Globus pallidus (tissue), 1 donor: ENCODE measurements around the gene ABHD17B.
"Not testable (repeated sequence)": the region's sequence is repeated elsewhere in the genome, so short reads cannot be mapped to it uniquely, and the experiment has no call there.

ENCODE experiments used
- DNase-seq: peaks from one replicate; pipeline ENCODE4 v3.0.0-alpha.2; 2015; ENCODE audit warnings: low spot score

Gene ABHD17B

DNA sequence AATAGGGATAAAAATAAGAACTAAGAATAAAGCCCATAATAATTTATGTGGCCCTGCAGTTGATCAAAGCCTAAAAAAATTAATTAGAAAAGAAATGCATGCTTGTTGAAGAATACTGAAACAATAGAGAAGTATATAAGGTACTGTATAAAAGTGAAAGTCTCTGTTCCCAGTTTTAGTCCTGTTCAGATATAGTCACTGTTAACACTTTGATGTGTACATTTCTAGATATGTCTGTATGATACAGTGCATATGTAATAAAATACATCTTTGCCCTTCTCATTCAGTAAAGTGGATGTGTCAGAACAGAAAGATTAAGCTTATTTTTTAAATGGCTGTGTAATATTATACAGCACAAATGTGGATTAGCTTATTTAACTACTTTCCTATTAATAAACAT lies 4.5 kb upstream of the ABHD17B start:
- DNase-seq = no peak

- no peak for DNase-seq
Observed at GRCh38 chr9:71911908-71912335, 929 bp upstream of the ABHD17B start.

- no peak for DNase-seq
Observed at GRCh38 chr9:71910650-71911060, 338 bp downstream of the ABHD17B start.

DNA sequence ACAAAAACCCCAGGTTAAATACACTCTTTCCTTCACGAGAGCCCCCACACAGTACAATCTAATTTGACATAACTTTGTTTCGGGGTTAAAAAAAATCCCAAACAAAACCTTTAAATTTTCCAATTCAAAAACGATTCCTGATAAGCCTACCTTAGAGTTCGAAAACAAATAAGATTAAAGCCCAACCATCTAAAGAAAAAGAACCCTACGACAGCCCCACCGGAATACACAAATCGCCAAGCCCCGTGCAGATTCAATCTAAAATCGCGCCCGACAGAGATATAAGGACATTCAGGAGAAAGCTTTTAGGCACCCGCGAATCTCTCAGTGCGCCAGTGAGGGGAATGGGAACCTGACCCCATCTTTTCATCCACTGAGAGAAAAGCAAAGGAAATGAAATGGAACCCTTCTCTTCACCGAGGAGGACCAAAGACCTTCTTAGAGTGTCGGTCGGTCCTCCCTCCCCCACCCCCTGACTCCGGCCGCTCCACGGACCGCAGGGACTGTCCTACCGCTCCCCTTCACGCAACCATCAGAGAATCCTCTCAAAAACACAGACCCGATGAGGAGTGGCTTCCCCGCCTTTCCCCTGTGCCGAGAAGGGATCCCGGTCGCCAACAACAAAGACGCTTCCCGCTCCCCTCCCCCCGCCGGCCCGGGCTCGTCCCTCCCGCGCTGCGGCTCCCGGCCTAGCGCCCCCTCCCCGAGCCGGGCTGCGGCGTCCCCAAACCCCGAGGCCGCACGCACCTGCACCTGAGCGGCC lies 925 bp downstream of the ABHD17B start:
- DNase-seq = peak; percentile 73

DNA sequence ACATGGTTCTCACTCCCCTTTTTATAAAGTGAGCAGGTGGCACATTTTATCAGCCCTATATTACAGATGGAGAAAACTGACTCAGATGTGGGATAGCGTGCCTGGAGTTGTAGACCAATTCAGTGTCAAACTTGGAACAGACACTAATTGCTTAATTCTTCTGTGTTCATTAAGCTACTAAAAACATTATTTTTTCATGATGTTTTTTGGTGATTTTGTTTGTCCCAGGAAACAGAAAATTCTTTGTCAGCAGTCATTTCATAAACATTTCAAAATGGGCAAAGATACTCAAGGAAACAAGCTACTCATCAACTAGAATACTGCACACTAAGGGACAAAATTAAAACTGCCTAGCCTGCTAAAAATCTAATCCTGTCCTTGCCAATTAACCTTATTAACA lies 2.2 kb downstream of the ABHD17B start:
- peak; percentile 28 for DNase-seq

DNA sequence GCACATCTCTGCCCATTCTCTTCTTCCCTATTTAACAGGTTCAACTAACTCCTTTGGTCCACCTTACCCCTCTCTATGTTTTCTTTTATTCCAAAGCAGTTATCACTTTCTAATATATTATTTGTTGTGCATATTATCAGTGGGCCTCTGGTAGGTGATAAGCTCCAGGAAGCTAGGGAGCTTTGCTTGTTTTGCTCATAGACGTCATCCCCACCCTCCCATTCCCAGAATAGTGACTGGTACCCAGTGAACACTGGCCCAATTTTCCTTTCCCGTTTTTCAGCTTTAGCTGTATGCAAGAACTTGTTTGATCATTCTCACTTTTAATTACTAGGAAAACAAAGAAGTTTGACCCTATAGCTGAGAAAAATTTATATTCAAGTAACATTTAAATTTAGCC lies 6.9 kb downstream of the ABHD17B start:
- no peak for DNase-seq

- no peak for DNase-seq
Observed at GRCh38 chr9:71901695-71902597, 9.0 kb downstream of the ABHD17B start.

- not testable (repeated sequence) for DNase-seq
Observed at GRCh38 chr9:71898756-71899155, 12.2 kb downstream of the ABHD17B start.

DNA sequence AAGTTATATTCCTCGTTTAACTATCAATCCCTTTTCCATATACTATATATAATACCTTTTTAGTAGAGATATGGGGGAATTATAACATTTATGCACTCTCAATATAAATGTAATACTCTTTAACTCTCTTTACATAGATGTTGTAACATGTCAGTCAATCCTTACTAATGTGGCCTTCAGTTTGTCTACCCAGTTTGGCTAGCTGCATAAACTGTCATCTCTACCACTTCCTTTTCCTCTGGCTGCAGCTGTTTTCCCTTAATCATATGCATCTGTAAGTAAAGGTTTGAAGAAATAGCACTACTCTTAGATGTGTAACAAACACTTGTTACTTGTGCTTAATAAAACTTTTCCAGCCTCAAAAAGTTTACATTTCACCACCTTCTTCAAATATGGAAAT lies 13.4 kb downstream of the ABHD17B start:
- no peak for DNase-seq

- no peak for DNase-seq
Observed at GRCh38 chr9:71896761-71897160, 14.2 kb downstream of the ABHD17B start.

- DNase-seq = no peak
Observed at GRCh38 chr9:71895955-71896354, 15.0 kb downstream of the ABHD17B start.

- no peak for DNase-seq
Observed at GRCh38 chr9:71895117-71895516, 15.9 kb downstream of the ABHD17B start.

DNA sequence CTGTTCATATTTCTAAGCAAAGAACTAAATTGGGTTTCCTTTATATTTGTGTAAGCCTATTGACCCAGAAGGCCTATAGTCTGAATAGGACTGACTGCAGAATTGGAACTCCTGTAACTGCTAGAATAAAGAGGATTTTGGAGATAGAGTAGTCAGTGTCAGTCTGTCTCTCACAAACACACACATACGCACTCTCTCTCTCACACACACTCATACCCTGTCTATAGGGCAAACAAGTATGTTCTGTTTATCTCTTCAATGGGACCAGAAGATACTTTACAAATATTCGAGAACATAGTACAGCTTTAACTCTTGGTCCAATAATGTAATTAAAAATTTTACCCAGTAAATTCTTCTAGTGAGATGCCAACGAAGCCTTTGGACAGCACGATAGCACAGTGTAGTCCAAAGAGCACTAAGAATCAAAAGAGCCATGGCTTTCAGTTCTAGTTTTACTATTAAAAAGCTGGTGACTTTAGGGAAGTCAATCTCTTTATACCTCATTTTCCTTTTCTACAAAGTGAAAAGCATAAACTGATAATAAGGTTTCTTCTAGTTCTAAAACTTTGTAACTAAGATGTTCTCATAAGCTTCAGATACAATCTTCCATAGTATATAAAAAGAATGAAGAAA lies 19.3 kb downstream of the ABHD17B start:
- no peak for DNase-seq

DNA sequence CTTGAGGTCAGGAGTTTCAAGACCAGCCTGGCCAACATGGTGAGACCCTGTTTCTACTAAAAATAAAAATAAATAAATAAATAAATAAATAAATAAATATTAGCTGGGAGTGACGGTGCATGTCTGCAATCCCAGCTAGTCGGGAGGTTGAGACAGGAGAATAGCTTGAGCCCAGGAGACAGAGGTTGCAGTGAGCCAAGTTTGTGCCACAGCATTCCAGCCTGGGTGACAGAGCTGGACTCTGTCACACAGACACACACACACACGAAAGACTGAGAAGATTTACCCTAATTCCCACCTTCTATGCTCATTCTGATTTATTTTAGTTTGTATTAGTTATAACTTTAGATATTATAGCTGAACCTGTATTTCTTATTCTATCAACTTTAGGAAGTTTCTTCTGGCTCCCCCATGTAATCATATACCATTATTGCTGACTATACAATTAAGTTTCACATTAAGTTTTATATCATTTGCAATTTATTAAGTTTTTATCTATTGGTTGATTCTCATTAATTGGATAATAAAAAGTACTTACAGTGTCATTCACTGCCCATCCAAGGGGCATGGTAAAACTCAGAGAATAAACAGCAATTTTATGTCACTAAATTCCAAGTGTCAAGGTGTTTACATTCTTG lies 20.8 kb downstream of the ABHD17B start:
- no peak for DNase-seq

- DNase-seq = no peak
Observed at GRCh38 chr9:71887362-71887761, 23.6 kb downstream of the ABHD17B start.

GRCh38 chr9:71886541-71886940 lies 24.5 kb downstream of the ABHD17B start:
- DNase-seq = no peak

DNA sequence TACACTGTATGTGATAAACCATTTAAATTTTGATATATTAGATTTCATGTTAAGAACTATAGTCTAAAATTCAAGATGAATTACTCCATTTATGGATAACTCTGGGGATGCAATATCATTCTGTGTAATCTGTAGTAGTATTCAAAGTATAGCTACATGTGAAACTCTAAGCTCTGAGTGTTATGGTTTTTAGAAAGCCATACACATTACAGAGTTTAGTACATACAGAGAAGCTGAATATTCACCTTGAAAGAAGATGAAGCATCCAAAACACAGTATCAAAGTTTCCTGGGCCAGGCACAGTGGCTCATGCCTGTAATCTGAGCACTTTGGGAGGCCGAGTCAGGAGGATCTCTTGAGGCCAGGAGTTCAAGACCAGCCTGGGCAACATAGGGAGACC lies 25.0 kb downstream of the ABHD17B start:
- DNase-seq = no peak

DNA sequence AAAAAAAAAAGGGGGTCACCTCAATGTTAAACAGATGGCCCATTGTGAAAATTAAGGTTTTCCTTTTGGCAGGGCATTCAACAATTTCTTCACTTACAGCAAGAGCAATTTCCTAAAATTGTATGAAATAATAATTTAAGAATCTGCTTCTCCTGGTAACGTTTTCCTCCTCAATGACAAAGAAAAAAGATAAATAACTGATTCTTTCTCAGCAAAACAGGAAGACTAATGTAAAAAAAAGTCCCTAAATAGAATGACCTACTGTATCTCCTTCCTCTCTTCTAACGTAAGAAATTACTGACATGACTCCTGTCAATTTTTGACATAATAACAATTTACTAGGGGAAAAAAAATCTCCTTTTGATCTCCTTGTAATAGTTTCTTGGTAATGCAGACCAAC lies 25.5 kb downstream of the ABHD17B start:
- DNase-seq = no peak

DNA sequence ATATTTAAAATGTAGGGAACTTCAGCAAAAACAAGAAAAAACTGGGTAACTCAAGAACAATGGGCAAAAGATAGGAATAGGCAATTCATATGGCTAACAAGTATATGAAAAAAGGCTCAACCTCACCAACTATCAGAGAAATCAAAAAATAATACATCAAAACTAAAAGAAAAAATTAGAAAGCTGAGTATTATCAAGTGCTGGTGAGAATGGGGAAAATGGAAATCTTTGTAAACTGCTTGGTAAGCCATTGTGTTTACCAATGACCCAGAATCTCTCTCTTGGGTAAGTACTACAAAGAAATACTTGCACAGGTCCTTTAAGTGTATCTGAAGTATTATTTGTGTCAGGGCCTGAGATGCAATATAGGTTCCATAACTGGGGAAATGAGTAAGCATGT lies 27.0 kb downstream of the ABHD17B start:
- DNase-seq = no peak

GRCh38 chr9:71879644-71880174 lies 31.3 kb downstream of the ABHD17B start:
- DNase-seq = no peak

GRCh38 chr9:71878327-71879274 lies 32.4 kb downstream of the ABHD17B start:
- no peak for DNase-seq
